Mucosa of stomach (tissue), 1 donor: ENCODE measurements around the gene ATP7A.
"Not testable (repeated sequence)": the region's sequence is repeated elsewhere in the genome, so short reads cannot be mapped to it uniquely, and the experiment has no call there.

Experiments
- H3K27me3 ChIP-seq: one replicate; pipeline ENCODE4 v1.7.0; 2013; ENCODE audit warnings: mild to moderate bottlenecking, low read length; ENCODE audit not compliant: control insufficient read depth, insufficient read depth
- H3K36me3 ChIP-seq: one replicate; pipeline ENCODE4 v1.7.0; 2013; ENCODE audit warnings: low read length; ENCODE audit not compliant: control insufficient read depth, insufficient read depth
- H3K4me1 ChIP-seq: one replicate; pipeline ENCODE4 v1.7.0; 2013; ENCODE audit warnings: mild to moderate bottlenecking, low read length; ENCODE audit not compliant: control insufficient read depth, insufficient read depth
- H3K4me3 ChIP-seq: one replicate; pipeline ENCODE4 v1.7.0; 2013; ENCODE audit warnings: low read length
- H3K9ac ChIP-seq: one replicate; pipeline ENCODE4 v1.7.0; 2013; ENCODE audit warnings: mild to moderate bottlenecking, low read length, moderate library complexity
- H3K9me3 ChIP-seq: one replicate; pipeline ENCODE4 v1.7.0; 2013; ENCODE audit warnings: mild to moderate bottlenecking, low read length, moderate library complexity; ENCODE audit not compliant: control insufficient read depth
- donor health status: Pancreatic carcinoma.

The ATP7A gene

DNA sequence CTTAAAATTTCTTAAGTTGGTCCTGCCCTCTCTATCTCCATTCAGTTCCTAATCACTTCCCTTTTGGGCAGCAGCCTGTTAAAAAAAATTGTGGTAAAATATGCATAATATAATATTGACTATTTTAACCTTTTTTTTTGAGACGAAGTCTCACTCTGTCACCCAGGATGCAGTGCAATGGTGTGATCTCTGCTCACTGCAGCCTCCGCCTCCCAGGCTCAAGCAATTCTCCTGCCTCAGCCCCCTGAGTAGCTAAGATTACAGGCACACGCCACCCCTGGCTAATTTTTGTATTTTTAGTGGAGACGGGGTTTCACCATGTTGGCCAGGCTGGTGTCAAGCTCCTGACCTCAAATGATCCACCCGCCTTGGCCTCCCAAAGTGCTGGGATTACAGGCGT is 8.9 kb downstream of the ATP7A start:
- H3K4me1 ChIP-seq, H3K4me3 ChIP-seq, H3K27me3 ChIP-seq, H3K9me3 ChIP-seq, H3K36me3 ChIP-seq, H3K9ac ChIP-seq: not testable (repeated sequence)

DNA sequence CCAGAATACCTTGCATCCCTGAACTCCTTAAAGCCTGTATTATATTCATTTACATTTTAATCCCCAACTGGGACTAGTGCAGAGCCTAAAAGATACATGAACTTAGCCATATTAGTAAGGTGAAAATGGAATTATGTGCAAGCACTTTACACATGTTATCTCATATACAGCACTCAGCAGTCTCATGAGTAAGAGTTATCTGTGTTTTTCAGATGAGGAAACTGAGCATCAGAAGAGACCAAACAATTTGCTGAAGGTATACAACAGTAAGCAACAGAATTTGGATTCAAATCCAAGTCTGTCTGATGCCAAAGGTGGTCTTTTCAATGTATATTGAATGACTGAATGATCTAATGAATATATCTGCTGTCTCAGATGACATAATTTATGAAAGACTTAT is 12.3 kb downstream of the ATP7A start:
- H3K27me3 ChIP-seq, result no peaks in the 10 kb centered on the region
- H3K4me3 ChIP-seq, result no peak overlapping the region
- no peaks in the 10 kb centered on the region for H3K36me3 ChIP-seq
- no peak overlapping the region for H3K9ac ChIP-seq
- H3K9me3 ChIP-seq, result no peaks in the 10 kb centered on the region
- peaks cover 3% of the 10 kb centered on the region for H3K4me1 ChIP-seq

DNA sequence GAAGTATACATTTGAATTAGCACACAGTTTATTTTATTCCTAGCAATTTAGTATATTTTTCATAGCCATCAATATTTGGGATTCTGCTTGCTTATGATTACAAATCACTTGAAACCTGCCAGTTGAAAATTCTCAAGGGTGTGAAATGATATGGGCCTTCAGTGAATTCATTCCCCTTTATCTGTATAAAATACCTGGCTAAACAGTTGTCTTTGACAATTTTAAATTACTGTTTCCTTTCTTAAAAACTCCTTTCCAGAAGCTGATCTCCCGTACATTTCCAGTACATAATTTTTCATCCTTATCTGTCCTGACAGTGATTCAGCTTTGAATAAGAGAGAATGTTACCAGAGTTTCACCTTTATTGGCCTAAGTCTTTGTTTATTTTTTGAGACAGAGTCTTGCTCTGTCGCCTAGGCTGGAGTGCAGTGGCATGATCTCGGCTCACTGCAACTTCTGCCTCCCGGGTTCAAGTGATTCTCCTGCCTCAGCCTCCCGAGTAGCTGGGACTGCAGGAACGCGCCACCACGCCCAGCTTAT is 13.9 kb downstream of the ATP7A start:
- Histone ChIP-seq H3K9me3 (no peaks in the 10 kb centered on the region), H3K36me3 (no peaks in the 10 kb centered on the region), H3K4me3 (no peak overlapping the region), H3K4me1 (peaks cover 3% of the 10 kb centered on the region), H3K27me3 (no peaks in the 10 kb centered on the region), H3K9ac (no peak overlapping the region)

GRCh38 chrX:77925764-77926163 is 15.3 kb downstream of the ATP7A start:
- Histone ChIP-seq H3K4me1 (peaks cover 3% of the 10 kb centered on the region), H3K36me3 (no peaks in the 10 kb centered on the region), H3K9ac (no peak overlapping the region), H3K4me3 (no peak overlapping the region), H3K27me3 (no peaks in the 10 kb centered on the region), H3K9me3 (no peaks in the 10 kb centered on the region)

- H3K4me1 ChIP-seq, result peaks cover 1% of the 10 kb centered on the region
- no peak overlapping the region for H3K4me3 ChIP-seq
- H3K36me3 ChIP-seq, result no peaks in the 10 kb centered on the region
- H3K27me3 ChIP-seq, result no peaks in the 10 kb centered on the region
- H3K9me3 ChIP-seq, result no peaks in the 10 kb centered on the region
- H3K9ac ChIP-seq, result no peak overlapping the region
These were observed 20.1 kb downstream of the ATP7A start for GRCh38 chrX:77930581-77930980.

DNA sequence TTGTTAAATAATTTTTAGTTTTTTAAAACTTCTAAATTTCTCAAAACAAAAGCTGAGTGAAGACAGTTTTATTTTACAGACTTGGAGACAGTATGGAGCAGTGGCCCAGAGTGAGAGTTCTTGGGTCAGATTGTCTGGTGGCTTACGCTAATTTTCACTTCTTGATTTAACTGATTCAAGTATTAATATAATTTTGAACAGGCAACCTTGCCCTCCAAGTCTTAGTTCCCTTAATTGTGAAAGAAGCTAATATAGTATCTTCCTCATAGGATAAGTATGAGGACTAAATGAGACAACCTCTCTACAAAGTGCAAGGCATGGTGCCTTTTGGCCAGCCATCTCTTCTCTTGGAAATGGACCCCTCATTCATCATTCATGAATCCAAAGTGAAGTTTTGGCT is 25.4 kb downstream of the ATP7A start:
- Histone ChIP-seq H3K36me3 (no peaks in the 10 kb centered on the region), H3K27me3 (no peaks in the 10 kb centered on the region), H3K9ac (no peak overlapping the region)

GRCh38 chrX:77936299-77936698 is 25.8 kb downstream of the ATP7A start:
- no peak overlapping the region for H3K4me3 ChIP-seq
- no peaks in the 10 kb centered on the region for H3K27me3 ChIP-seq
- no peaks in the 10 kb centered on the region for H3K9me3 ChIP-seq
- H3K4me1 ChIP-seq, result peaks cover 11% of the 10 kb centered on the region
- H3K9ac ChIP-seq, result no peak overlapping the region
- H3K36me3 ChIP-seq, result no peaks in the 10 kb centered on the region

More for the DNA sequence above, 25.4 kb downstream of the ATP7A start:
- Histone ChIP-seq H3K4me3 (no peak overlapping the region), H3K4me1 (peaks cover 11% of the 10 kb centered on the region), H3K9me3 (no peaks in the 10 kb centered on the region)

DNA sequence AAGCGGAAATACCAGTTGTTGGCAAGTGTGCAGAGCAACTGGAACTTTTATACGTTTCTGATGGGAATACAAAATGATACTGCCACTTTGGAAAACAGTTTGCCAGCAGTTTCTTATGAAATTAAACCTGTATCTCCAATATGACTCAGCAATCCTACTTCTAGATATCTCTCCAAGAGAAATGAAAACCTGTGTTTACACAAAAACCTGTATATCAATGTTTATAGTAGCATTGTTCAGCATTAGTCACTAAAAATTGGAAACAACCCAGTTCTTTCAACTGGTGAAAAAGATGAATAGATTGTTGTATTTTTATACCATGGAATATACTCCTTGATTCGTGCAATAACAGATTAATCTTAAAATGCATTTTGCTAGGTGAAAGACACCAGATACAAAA is 26.8 kb downstream of the ATP7A start:
- peaks cover 11% of the 10 kb centered on the region for H3K4me1 ChIP-seq
- no peaks in the 10 kb centered on the region for H3K9me3 ChIP-seq
- H3K4me3 ChIP-seq, result no peak overlapping the region
- H3K27me3 ChIP-seq, result no peaks in the 10 kb centered on the region
- no peaks in the 10 kb centered on the region for H3K36me3 ChIP-seq
- H3K9ac ChIP-seq, result no peak overlapping the region

DNA sequence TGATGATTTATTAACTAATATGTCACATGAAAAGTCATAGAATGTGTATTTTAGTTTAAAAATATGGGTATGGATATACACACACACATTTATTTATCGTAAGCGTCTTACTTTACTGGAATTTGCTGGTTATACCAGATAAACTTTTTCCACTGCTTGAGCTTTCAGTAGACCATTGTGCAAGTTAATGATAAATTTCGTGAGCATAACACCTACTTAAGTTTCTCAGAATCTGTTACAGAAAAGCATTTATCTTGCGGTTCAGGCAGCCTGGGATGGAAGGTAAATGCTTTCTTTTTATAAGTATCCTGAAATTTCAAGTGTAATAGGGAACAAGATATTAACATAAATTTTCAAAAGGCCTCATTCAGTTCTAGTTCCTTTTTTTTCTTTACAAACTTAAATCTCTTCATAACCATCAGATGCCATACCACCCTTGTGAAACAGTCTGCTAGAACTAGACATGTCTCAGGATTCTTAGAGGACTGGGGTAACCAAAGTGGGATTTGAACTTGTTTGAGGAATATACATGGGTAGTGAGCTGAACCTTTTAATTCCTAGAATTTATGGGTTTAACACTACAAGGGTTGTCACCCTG is 27.7 kb downstream of the ATP7A start:
- no peaks in the 10 kb centered on the region for H3K9me3 ChIP-seq
- no peaks in the 10 kb centered on the region for H3K27me3 ChIP-seq
- no peak overlapping the region for H3K9ac ChIP-seq
- H3K4me3 ChIP-seq, result no peak overlapping the region
- peaks cover 11% of the 10 kb centered on the region for H3K4me1 ChIP-seq
- no peaks in the 10 kb centered on the region for H3K36me3 ChIP-seq

GRCh38 chrX:77945031-77945430 is 34.5 kb downstream of the ATP7A start:
- H3K9me3 ChIP-seq, H3K9ac ChIP-seq, H3K4me1 ChIP-seq, H3K27me3 ChIP-seq, H3K36me3 ChIP-seq, H3K4me3 ChIP-seq: not testable (repeated sequence)

DNA sequence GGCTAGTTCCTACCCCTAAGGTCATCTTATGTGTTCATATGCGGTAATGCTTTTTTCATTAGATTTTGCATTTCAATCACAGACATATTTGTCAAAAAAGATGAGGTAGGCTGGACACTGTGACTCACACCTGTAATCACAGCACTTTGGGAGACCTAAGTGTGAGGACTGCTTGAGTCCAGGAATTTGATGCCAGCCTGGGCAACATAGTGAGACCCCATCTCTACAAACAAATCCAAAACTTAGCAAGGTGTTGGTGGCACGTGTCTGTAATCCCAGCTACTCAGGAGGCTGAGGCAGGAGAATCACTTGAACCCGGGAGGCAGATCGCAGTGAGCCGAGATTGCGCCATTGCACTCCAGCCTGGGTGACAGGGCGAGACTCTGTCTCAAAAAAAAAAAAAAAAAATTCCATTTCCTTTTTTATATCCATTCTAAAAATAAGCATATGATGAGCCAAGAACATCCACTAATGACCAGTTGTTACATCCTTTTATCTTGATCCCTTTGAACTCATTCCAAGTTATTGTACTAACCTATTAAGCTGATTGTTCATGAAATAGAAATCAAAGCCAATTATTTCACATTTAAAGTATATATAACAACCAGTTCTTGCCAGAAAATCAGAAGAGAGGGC is 35.5 kb downstream of the ATP7A start:
- Histone ChIP-seq H3K4me1 (no peaks in the 10 kb centered on the region), H3K4me3 (no peak overlapping the region), H3K9ac (no peak overlapping the region), H3K27me3 (no peaks in the 10 kb centered on the region), H3K36me3 (no peaks in the 10 kb centered on the region), H3K9me3 (no peaks in the 10 kb centered on the region)

- no peaks in the 10 kb centered on the region for H3K27me3 ChIP-seq
- H3K9ac ChIP-seq, result no peak overlapping the region
- no peaks in the 10 kb centered on the region for H3K36me3 ChIP-seq
- H3K4me3 ChIP-seq, result no peak overlapping the region
- H3K9me3 ChIP-seq, result no peaks in the 10 kb centered on the region
- H3K4me1 ChIP-seq, result no peaks in the 10 kb centered on the region
These were observed 36.1 kb downstream of the ATP7A start for GRCh38 chrX:77946571-77946970.
